Retinal pigment epithelial cell (primary cell): ENCODE data around the gene MYO7B.

Source experiments
- DNase-seq: peaks from one replicate; pipeline ENCODE4 v3.0.0-alpha.2; 2010; ENCODE audit warnings: low read depth
- H3K4me3 ChIP-seq: 2 replicates; pipeline ENCODE4 v1.5.1; 2011; ENCODE audit warnings: mild to moderate bottlenecking, low read length, control low read depth, moderate library complexity
- CTCF ChIP-seq: conservative IDR thresholded peaks from 2 replicates; pipeline ENCODE4 v1.5.1; 2011; ENCODE audit warnings: low read depth, low read length, control low read depth, inconsistent platforms

The MYO7B gene

DNA sequence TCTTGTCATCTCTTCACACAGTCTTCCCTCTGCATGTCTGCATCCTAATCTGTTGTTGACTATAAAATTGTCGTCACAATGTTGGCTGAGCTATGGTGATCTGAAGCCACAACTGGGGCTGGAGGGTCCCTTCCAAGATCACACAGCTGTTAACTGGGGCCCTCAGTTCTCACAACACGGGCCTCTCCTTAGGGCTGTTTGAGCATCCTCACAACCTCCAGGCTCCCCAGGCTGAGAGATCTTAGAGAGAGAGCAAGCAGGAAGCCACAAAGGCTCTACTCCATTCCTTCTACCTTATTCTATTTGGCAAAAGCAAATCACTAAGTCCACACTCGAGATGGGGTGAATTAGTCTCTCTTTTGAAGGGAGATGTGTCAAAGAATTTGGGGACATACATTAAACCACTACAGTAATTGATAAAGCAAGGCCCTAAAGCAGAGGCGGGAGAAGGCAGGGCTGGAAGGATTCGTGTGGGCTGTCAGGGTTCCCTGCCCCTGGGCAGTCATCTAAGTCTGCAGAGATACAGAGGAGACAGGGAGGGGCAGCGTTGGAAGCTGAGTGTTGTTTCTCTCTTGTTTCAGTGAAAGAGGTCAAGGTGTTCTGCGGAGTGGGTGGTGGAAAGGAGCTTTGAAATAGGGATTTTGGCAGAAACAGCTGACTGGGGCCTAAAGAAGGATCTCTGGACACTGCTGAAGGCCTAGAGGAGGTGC is 15.9 kb downstream of the MYO7B start:
- DNase-seq = no peak
- no peak overlapping the region for H3K4me3 ChIP-seq
- TF ChIP-seq CTCF = no peak

- no peak for TF ChIP-seq CTCF
- no peak overlapping the region for H3K4me3 ChIP-seq
- DNase-seq = no peak
Observed at GRCh38 chr2:127552336-127552735, 16.9 kb downstream of the MYO7B start.

- no peak overlapping the region for H3K4me3 ChIP-seq
- DNase-seq = no peak
- no peak for TF ChIP-seq CTCF
Observed at GRCh38 chr2:127552846-127553245, 17.4 kb downstream of the MYO7B start.

DNA sequence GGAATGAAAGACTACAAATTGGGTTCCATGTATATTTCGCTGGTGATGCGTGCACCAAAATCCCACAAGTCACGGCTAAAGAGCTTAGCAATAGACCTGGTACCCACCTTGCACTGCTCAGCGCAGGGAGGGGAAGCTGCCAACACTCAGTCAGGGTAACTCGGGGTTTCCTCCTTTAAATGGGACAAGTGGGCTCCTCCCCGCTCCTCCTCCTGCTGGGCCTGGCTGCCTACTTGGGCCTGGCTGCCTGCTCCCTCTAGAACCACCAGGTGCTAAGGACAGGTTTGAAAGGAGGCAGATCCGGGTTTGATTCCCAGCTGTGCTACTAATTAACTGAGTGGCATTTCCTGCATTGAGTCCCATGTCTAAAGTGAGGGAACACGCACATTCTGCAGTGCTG is 23.4 kb downstream of the MYO7B start:
- no peak for DNase-seq
- H3K4me3 ChIP-seq = no peak overlapping the region
- no peak for TF ChIP-seq CTCF

DNA sequence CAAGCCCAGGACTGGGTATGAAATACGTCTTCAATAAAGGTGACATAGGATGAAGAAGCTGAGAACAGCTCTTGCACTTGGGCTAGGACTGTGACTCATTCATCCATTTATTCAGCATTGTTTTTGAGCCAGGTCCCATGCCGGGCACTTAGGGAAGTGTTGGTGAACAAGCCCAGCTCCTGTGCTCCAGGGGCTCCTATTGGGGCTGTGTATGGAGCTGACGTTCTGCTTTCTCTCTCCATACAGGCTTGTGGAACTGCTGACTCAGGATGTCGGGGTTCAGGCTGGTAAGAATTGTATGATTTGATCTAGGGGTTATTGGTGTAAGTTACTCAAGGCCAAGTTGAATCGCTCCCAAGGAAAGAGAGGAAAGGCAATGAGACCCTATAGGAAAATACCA is 24.0 kb downstream of the MYO7B start:
- no peak for DNase-seq
- no peak for TF ChIP-seq CTCF
- no peak overlapping the region for H3K4me3 ChIP-seq

GRCh38 chr2:127560201-127560930 is 24.9 kb downstream of the MYO7B start:
- no peak for TF ChIP-seq CTCF
- DNase-seq = no peak
- no peak overlapping the region for H3K4me3 ChIP-seq

GRCh38 chr2:127560931-127561280 is 25.4 kb downstream of the MYO7B start:
- H3K4me3 ChIP-seq = no peak overlapping the region
- TF ChIP-seq CTCF = no peak
- DNase-seq = no peak
